T-helper 2 cell (primary cell): Measurements from ENCODE around the gene SLC37A1.

Experiments used
- DNase-seq, 5 experiments: peaks; one replicate each; pipeline versions ENCODE4 v3.0.0 to v3.0.0-alpha.2; 2012 to 2022

The SLC37A1 gene

GRCh38 chr21:42546433-42546832 lies 32.8 kb downstream of the SLC37A1 start:
- DNase-seq = no peak

GRCh38 chr21:42547001-42547905 lies 33.6 kb downstream of the SLC37A1 start:
- no peak for DNase-seq

DNA sequence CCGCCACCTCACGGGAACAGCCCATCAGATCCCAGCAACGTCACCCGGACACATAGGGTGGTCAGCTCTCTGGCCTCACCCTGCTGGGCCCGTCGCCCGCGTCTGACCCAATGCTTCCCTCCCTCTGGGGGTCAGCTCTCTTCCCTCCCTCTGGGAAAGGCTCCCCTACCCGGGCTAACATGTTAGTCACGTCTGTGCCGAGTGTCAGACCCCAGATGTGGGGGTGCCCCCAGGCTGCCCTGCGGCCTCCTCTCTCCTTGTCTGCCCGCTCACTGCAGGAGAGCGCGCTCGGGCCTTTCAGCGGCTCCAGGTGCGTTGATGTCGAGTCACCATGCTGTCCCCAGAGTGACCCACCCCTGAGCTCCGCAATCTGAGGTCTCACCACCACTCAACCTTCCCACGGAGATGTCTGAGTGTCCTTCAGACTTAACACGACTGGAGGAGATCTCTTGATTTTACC lies 34.3 kb downstream of the SLC37A1 start:
- DNase-seq = no peak

GRCh38 chr21:42548687-42549406 lies 35.2 kb downstream of the SLC37A1 start:
- DNase-seq = no peak

GRCh38 chr21:42550817-42551216 lies 37.2 kb downstream of the SLC37A1 start:
- DNase-seq = no peak

DNA sequence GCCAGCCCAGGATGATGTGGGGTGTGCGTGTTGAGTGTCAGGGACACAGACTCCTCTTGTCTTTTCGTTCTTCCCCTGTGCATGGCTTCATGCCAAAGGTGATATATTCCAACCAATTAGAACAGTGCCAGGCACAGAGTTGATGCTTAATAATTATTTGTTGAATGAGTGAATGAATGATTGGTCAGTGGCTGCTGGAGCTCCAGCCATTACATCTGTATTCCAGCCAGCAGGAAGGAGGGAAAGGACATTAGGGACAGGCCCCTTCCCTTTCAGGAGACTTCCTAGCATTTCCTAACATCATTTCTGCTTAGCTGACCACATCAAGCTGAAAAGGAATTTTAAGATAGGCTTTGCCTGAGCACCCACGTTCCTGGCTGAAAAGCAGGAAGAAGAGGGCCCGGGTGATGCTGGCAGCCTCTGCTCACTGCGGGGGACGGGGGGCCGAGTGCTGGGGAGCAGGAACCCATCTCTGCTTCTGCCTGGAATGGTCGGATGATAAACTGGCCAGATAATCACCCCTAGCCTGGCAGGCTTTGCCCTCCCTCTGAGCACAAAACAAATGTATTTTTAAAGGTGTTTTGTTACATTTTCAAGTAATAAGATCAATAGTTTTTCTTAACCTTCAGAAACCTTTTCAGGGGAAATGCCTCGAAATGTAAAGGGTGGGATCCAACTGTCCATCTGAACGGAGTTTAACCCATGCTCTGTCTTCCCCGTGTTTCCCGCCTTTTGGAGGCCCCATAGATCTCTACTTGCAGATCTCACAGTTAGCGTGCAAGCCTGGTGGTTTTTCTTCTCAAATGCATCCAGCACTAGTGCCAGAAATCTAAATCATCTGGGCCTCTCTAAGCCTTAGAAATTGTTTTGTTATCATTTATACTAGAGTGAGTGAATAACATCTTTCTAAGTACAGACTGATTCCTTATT lies 39.0 kb downstream of the SLC37A1 start:
- no peak for DNase-seq

- no peak for DNase-seq
Observed at GRCh38 chr21:42553435-42553834, 39.8 kb downstream of the SLC37A1 start.

- no peak for DNase-seq
Observed at GRCh38 chr21:42554251-42554961, 40.8 kb downstream of the SLC37A1 start.

GRCh38 chr21:42555756-42556438 lies 42.2 kb downstream of the SLC37A1 start:
- no peak for DNase-seq

GRCh38 chr21:42556476-42556875 lies 42.8 kb downstream of the SLC37A1 start:
- no peak for DNase-seq

- DNase-seq = no peak
Observed at GRCh38 chr21:42556960-42557359, 43.3 kb downstream of the SLC37A1 start.

- DNase-seq = no peak
Observed at GRCh38 chr21:42557420-42557819, 43.8 kb downstream of the SLC37A1 start.

- DNase-seq = no peak
Observed at GRCh38 chr21:42558368-42558767, 44.7 kb downstream of the SLC37A1 start.

GRCh38 chr21:42558846-42559245 lies 45.2 kb downstream of the SLC37A1 start:
- no peak for DNase-seq

DNA sequence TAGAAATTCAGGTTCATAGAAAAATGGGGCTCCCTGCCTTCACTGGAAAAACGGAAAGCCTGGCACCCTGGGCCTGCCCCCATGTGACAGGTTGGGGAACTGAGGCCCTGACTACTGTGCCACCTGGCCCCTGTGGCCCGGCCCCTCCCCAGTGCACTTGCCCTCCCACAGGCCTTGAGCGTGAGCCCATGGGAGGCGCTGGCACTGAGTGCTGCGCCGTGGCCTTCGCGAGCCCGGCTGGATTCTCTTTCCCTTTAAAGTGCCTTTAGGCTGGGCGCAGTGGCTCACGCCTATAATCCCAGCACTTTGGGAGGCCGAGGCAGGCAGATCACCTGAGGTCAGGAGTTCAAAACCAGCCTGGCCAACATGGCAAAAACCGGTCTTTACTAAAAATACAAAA lies 45.7 kb downstream of the SLC37A1 start:
- no peak for DNase-seq

- no peak for DNase-seq
Observed at GRCh38 chr21:42560517-42561179, 47.0 kb downstream of the SLC37A1 start.

DNA sequence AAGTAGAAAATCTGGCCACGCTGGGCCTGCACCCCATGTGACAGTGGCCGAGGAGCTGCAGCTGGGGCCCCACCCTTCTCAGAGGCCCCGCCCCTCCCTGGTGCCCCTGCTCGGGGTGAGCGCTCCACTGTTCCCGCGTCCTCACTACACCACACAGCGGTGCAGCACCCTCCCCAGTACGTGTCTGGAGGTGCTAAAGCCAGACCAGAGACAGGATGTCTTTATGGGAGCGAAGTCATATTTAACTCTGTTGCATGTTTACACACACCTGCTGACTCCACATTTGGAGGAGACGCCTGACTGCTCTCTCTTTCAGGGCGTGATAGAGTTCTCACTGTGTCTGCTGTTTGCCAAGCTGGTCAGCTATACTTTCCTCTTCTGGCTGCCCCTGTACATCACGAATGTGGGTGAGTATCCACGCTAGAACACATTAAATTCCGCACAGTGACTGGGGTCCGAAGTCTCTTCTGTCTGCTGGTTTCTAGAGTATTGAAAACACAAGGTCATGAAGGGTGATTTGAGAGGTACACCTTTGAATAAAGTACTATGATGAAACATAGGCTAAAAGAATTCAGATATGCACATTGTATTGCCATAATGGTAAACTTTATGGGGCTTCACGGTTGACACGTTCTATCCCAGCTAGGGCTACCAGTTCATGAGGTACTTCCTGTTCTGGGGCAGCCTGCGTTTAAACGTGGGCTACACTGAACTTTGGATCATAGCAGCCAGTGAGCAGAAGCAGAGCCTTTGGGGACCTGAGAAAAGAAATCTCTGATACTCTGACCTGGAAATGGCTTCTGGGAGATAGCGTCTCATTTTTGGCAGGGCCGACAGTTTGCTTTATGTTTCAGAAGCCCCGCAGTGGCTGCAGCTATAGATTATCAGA lies 48.4 kb downstream of the SLC37A1 start:
- DNase-seq = peak in 1 of 5 experiments; percentile 7

- no peak for DNase-seq
Observed at GRCh38 chr21:42562816-42563215, 49.2 kb downstream of the SLC37A1 start.

- DNase-seq = no peak
Observed at GRCh38 chr21:42563261-42563660, 49.6 kb downstream of the SLC37A1 start.

DNA sequence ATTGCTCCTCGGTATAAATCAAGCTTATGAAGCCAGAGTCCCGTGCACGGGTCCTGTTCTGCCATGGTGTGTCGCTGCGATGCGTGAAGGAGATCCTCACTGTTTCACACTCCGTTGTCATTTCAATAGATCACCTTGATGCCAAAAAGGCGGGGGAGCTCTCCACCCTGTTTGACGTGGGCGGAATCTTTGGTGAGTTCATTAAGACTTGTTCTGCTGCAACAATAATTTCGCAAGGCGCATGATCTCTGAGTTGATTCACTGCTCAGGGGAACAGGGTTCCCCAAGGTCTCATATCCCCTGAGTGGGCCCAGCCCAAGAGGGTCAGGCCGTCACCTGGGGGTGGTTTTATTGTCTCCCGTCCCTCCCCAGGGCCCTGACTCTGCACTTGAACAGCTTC lies 50.0 kb downstream of the SLC37A1 start:
- no peak for DNase-seq
